ENCODE results near the gene COL3A1.

DNA sequence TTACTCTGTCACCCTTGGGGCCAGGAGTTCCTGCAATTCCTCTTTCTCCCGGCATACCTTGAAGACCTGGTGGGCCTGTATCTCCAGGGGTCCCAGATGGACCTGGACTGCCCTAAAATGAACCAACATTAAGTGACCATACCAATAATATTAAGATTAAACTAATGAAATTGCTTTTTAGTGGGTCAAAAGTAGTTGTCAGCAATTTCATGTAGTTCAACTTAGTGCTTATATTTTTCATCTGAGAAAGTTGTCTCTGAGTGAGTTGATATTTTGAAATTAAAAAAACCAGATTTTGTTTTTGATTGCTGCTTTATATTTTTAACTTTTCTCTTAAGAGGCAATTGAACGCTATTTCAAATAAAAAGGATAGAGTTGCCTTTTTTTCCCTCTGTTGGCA is 83.1 kb downstream of the COL3A1 start:
- no peak for TF ChIP-seq TAF1 (IDR thresholded peaks at IDR 0.05; ENCODE audit: borderline replicate concordance, insufficient read depth, low read length)
- no peak for TF ChIP-seq POLR2AphosphoS5 (IDR thresholded peaks at IDR 0.05; ENCODE audit: low read depth, low read length)
- no peak for TF ChIP-seq SIN3A (IDR thresholded peaks at IDR 0.05; ENCODE audit: borderline replicate concordance, insufficient read depth, low read length)
- TF ChIP-seq FOXP2 (optimal IDR thresholded peaks at IDR 0.05; ENCODE audit: borderline replicate concordance, extremely low read depth, extremely low read length, insufficient read depth) = no peak
